Measurements from ENCODE around the gene SGTA.

- TF ChIP-seq, protein P1, sequence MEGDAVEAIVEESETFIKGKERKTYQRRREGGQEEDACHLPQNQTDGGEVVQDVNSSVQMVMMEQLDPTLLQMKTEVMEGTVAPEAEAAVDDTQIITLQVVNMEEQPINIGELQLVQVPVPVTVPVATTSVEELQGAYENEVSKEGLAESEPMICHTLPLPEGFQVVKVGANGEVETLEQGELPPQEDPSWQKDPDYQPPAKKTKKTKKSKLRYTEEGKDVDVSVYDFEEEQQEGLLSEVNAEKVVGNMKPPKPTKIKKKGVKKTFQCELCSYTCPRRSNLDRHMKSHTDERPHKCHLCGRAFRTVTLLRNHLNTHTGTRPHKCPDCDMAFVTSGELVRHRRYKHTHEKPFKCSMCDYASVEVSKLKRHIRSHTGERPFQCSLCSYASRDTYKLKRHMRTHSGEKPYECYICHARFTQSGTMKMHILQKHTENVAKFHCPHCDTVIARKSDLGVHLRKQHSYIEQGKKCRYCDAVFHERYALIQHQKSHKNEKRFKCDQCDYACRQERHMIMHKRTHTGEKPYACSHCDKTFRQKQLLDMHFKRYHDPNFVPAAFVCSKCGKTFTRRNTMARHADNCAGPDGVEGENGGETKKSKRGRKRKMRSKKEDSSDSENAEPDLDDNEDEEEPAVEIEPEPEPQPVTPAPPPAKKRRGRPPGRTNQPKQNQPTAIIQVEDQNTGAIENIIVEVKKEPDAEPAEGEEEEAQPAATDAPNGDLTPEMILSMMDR (IDR thresholded peaks at IDR 0.05) = no peak
- TF ChIP-seq POLR2A (IDR thresholded peaks at IDR 0.05) = no peak
Observed at GRCh38 chr19:2797280-2797679, 14.2 kb upstream of the SGTA start.

All from thyroid gland (tissue), 4 donors.